Stomach (tissue), 9 donors: ENCODE data around the gene MMGT1. TPM values are rescaled to one million over a fixed set of nuclear protein-coding genes. Genes with fewer than 3 reads are reported as not detected.

Experiments used
- DNase-seq, 2 donors: peaks; one replicate each; pipeline versions ENCODE4 v3.0.0 to v3.0.0-alpha.2; 2013 to 2019
- H3K27ac ChIP-seq, 5 donors: fragments of 200-600 bp in 4 of 5; sonication (generic) in 4 of 5; one replicate each; pipeline ENCODE4 v1.5.1; 2013 to 2019; ENCODE audit warnings: mild to moderate bottlenecking in 1 of 5, moderate library complexity in 1 of 5
- H3K27me3 ChIP-seq, 3 donors: fragments of 200-600 bp; sonication (generic); one replicate each; pipeline ENCODE4 v1.5.1; 2017 to 2019; ENCODE audit warnings: mixed run types in 1 of 3
- H3K36me3 ChIP-seq, 4 donors: fragments of 200-600 bp; sonication (generic); 1 replicate in 3 of 4; 2 replicates in 1 of 4; pipeline ENCODE4 v1.5.1; 2016 to 2019
- H3K4me1 ChIP-seq, 4 donors: fragments of 200-600 bp; sonication (generic); one replicate each; pipeline ENCODE4 v1.5.1; 2016 to 2019
- H3K4me3 ChIP-seq, 4 donors: fragments of 200-600 bp; sonication (generic) in 3 of 4; one replicate each; pipeline ENCODE4 v1.5.1; 2016 to 2019; ENCODE audit warnings: mild to moderate bottlenecking in 1 of 4
- H3K9me3 ChIP-seq, 4 donors: fragments of 200-600 bp; sonication (generic); one replicate each; pipeline ENCODE4 v1.5.1; 2016 to 2019
- EP300 ChIP-seq: sonication (generic); formaldehyde crosslinking; IDR thresholded peaks from one replicate; pipeline ENCODE4 v1.6.1; 2017; ENCODE audit warnings: antibody characterized with exemption
- POLR2A ChIP-seq, 4 donors: fragments of 450-650 bp; IDR thresholded peaks; one replicate each; pipeline ENCODE4 v1.6.1; 2016; ENCODE audit warnings: antibody characterized with exemption in 4 of 4, control low read depth in 2 of 4, mild to moderate bottlenecking in 1 of 4, moderate library complexity in 1 of 4
- POLR2AphosphoS5 ChIP-seq, 3 donors: sonication (generic); formaldehyde crosslinking; IDR thresholded peaks; one replicate each; pipeline ENCODE4 v1.6.1; 2016; ENCODE audit warnings: antibody characterized with exemption in 3 of 3
- WGBS, 5 donors: extraction: QIAGEN DNeasy Blood & Tissue Kit in 3 of 5; methylation state at CpG; one replicate each; pipeline versions ENCODE4 v1.1.5 to v1.1.7; 2013 to 2018; 5-methylcytosine and 5-hydroxymethylcytosine counted together
- intact Hi-C: fragments of 100-400 bp; cut with DNase I; formaldehyde crosslinking; loops from one replicate; pipeline ENCODE4 v1.15.1; 2023; ENCODE audit warnings: low total_unique reads
- polyA plus RNA-seq, 3 donors: library from polyadenylated mRNA; stranded (reverse); fragments of 200-250 nt; gene quantifications; one replicate each; pipeline ENCODE4 v1.2.3, GENCODE V29; 2013
- total RNA-seq, 5 donors: library from RNA; depleted of rRNA; stranded (reverse); fragments of >200 nt; gene quantifications; one replicate each; pipeline versions ENCODE4 v1.1.0 to v1.2.3, GENCODE V29; 2014 to 2016
- TF ChIP-seq, protein P1 (sequence below), 7 experiments: fragments of 450-650 bp in 4 of 7; fragments of 200-600 bp in 3 of 7; sonication (generic) in 3 of 7; IDR thresholded peaks; one replicate each; pipeline ENCODE4 v1.5.1; 2016 to 2019; ENCODE audit warnings: antibody characterized with exemption in 7 of 7, control low read depth in 2 of 7, mild to moderate bottlenecking in 1 of 7
- donor health status: healthy with polysubstance abuse.
- donor health status: Bipolar disorder and iron deficiency.
- donor health status: healthy.

Gene MMGT1
- total and polyA plus RNA-seq, 8 donors = 4.3 to 27.2 (median 10.0) TPM

DNA sequence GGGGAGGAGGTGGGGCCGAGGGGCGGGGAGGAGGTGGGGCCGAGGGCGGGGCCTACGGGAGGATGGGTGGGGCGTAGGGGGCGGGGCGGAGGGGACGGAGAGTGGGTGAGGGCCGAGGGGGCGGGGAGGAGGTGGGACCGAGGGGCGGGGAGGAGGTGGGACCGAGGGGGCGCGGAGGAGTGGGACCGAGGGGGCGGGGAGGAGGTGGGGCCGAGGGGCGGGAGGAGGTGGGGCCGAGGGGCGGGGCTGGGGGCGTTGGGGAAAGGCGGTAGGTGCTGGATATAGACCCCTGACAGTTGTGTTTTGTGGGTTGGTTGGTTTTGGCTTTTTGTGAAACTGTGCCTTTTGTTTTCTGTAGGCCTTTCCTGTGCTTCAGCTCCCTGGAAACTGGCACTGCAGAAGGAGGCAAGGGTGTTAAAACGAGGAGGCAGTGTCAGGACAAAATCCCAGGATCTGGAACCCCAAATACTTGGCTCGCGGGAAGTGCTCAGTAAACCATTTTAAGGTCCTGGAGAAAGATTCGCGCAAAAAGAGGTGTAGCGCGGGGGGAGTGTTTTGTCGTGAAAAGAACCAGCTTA lies 580 bp upstream of the MMGT1 start:
- DNase-seq = peak; percentile 75 to 91
- TF ChIP-seq EP300 (no peak), POLR2AphosphoS5 (IDR thresholded peaks at IDR 0.05) (no peak), POLR2A (IDR thresholded peaks at IDR 0.05) (no peak)
- TF ChIP-seq, protein P1, sequence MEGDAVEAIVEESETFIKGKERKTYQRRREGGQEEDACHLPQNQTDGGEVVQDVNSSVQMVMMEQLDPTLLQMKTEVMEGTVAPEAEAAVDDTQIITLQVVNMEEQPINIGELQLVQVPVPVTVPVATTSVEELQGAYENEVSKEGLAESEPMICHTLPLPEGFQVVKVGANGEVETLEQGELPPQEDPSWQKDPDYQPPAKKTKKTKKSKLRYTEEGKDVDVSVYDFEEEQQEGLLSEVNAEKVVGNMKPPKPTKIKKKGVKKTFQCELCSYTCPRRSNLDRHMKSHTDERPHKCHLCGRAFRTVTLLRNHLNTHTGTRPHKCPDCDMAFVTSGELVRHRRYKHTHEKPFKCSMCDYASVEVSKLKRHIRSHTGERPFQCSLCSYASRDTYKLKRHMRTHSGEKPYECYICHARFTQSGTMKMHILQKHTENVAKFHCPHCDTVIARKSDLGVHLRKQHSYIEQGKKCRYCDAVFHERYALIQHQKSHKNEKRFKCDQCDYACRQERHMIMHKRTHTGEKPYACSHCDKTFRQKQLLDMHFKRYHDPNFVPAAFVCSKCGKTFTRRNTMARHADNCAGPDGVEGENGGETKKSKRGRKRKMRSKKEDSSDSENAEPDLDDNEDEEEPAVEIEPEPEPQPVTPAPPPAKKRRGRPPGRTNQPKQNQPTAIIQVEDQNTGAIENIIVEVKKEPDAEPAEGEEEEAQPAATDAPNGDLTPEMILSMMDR (IDR thresholded peaks at IDR 0.05) = no peak
- H3K4me3 ChIP-seq = peak overlapping the region; percentile 36 to 62 (median 38)
- peaks cover 0 to 25% (median 12%) of the 10 kb centered on the region in 4 donors for H3K4me1 ChIP-seq
- H3K9me3 ChIP-seq = no peaks in the 10 kb centered on the region
- no peaks in the 10 kb centered on the region for H3K27me3 ChIP-seq
- H3K27ac ChIP-seq = peak overlapping the region; percentile 15 to 94 (median 46)
- intact Hi-C loops = no loop called here
- WGBS, 5 donors = 2 to 36% (median 6%) methylated on average over 9 to 23 of the region's 32 CpGs
- no peaks in the 10 kb centered on the region for H3K36me3 ChIP-seq

DNA sequence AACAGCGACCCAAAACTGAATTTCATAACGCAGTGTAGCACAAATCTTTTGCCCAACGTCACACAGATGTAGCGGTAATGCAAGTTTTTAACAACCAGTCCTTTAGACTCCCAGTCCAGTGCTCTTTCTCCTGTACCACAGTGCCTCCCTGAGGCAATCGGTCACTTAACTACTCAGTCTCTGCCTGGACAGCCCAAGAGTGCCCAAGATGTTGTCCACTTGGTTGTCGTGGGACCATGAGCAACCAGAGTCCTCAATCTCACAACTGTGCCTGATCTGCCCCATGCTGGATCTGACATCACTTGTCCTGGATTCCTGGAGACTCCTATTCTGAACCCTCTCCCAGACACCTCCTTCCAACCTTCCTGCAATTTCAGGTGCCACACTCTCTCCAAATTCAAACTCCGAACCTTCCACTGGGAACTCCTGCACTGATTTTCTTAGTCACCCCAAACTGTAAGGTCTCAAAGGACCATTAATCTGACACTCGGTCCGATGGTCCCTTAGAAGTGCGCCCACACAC lies 702 bp downstream of the MMGT1 start:
- Histone ChIP-seq H3K27me3 (no peaks in the 10 kb centered on the region), H3K4me1 (peaks cover 0 to 25% (median 12%) of the 10 kb centered on the region in 4 donors), H3K4me3 (peak overlapping the region; percentile 53 to 69 (median 62)), H3K36me3 (no peaks in the 10 kb centered on the region), H3K27ac (peak overlapping the region; percentile 90 to 97 (median 93)), H3K9me3 (no peaks in the 10 kb centered on the region)
- TF ChIP-seq, protein P1 (IDR thresholded peaks at IDR 0.05) = no peak
- no peak for TF ChIP-seq POLR2AphosphoS5 (IDR thresholded peaks at IDR 0.05)
- TF ChIP-seq EP300 = no peak
- TF ChIP-seq POLR2A (IDR thresholded peaks at IDR 0.05) = no peak
- 1 to 37% (median 5%) methylated on average over 7 to 10 of the region's 10 CpGs for WGBS, 5 donors
- DNase-seq = peak in 1 of 2 donors; percentile 49
- intact Hi-C loops = no loop called here

DNA sequence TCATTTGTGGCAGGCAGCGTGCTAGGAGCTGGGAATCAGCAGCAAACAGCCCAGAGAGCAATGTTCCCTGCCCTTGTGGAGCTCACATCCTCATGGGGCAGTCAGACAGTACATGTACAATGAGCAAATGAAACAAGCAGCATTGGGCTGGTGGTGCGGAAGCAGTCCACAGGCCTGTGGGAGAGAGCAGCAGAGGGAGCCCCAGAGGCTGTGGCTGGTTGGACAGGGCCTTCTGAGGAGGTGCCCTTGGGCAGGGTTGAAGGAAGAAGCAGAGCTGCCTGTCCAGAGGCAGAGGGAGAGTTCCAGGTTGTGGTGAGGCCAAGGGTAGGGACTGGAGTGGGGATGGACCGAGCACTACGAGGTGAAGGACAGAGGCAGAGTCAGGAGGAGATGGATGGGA lies 22.5 kb downstream of the MMGT1 start:
- H3K27me3 ChIP-seq = peaks cover 0 to 3% (median 0%) of the 10 kb centered on the region in 3 donors
- no peaks in the 10 kb centered on the region for H3K9me3 ChIP-seq
- no peak overlapping the region for H3K27ac ChIP-seq
- intact Hi-C loops = no loop called here
- DNase-seq = no peak
- no peaks in the 10 kb centered on the region for H3K36me3 ChIP-seq
- WGBS, 5 donors = 64 to 91% (median 83%) methylated on average over 4 of the region's 4 CpGs
- no peak overlapping the region for H3K4me3 ChIP-seq
- no peaks in the 10 kb centered on the region for H3K4me1 ChIP-seq
- TF ChIP-seq, protein P1 (IDR thresholded peaks at IDR 0.05) = no peak
- TF ChIP-seq POLR2A (IDR thresholded peaks at IDR 0.05) (no peak), POLR2AphosphoS5 (IDR thresholded peaks at IDR 0.05) (no peak), EP300 (no peak)

DNA sequence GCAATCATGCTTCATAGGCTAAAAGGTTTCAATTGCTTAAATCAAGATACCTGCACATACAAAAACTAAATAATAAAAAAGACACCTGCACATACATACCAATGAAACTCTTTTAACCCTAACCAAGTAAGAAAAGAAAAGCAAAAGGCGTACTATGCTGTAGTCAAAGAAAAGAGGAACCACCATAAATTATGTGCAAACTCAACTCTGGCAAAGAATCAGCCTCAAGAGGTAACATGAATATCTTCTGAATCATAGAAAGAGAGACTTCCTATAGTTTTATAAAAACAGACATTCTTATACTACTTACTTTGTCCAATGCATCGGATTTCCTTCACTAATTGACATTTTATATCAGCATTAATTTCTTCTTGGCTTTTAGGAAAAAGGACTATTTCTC lies 29.3 kb downstream of the MMGT1 start:
- DNase-seq = no peak
- intact Hi-C loops = no loop called here
- Histone ChIP-seq H3K9me3 (peaks cover 0 to 6% (median 0%) of the 10 kb centered on the region in 4 donors), H3K27ac (no peak overlapping the region), H3K36me3 (no peaks in the 10 kb centered on the region), H3K4me1 (no peaks in the 10 kb centered on the region), H3K27me3 (no peaks in the 10 kb centered on the region), H3K4me3 (no peak overlapping the region)
- no peak for TF ChIP-seq EP300
- TF ChIP-seq, protein P1 (IDR thresholded peaks at IDR 0.05) = no peak
- no peak for TF ChIP-seq POLR2AphosphoS5 (IDR thresholded peaks at IDR 0.05)
- no peak for TF ChIP-seq POLR2A (IDR thresholded peaks at IDR 0.05)
- WGBS, 5 donors = 69 to 95% (median 84%) methylated on average over 2 of the region's 2 CpGs
